ENCODE results near the gene MTNR1A. TPM values are rescaled to one million over a fixed set of nuclear protein-coding genes. Genes with fewer than 3 reads are reported as not detected.

Gene MTNR1A
- polyA plus RNA-seq (2012; ENCODE audit: insufficient read length, low read depth): not detected

DNA sequence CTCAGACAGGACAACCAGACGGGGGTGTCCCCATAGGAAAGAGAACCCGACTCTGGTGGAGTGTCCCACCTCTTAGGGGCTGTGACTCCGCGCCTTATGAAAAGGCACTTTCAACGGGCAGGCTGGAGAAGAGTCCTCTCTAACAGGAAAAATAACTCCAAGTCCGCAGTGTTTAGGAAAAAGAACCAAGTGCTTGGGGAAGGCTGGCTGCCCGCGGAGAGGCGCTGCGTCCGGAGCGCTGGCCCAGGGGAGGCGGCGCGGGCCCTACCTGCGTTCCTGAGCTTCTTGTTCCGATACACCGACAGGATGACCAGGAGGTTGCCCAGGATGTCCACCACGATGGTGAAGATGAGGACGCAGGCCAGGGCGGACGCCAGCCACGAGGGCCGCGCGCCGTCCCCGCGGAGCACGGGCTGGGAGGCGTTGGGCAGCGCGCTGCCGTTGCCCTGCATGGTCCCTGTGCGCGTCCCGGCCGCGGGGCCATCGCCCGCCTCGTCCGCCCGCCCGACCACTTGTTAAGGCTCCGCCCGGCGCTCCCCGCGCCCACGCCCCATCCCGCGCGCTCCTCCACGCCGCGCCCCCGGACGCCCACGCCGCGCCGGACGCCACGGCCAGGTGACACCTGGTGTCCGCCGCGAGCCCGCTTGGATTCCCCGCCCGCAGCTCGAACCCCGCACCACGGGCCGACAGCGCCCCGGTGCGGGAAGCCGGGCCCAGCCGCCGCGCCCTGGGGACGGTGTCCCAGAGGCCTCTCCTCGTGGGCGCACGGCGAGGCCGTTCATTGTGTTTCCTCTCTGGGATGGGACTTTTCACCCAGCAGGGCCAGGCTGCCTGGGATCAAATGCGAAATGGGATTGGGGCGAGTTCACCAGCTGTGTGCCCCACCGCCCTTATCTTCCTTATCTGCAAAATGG, at the start of gene MTNR1A:
Gene MTNR1A, minus strand, starts transcription at position 654 of the 914 bp plus-strand sequence. Its CDS starts 202 bp downstream, at position 452.
- TF ChIP-seq FOXP2 (optimal IDR thresholded peaks at IDR 0.05; ENCODE audit: borderline replicate concordance, extremely low read depth, extremely low read length, insufficient read depth) (no peak), TAF1 (IDR thresholded peaks at IDR 0.05; ENCODE audit: borderline replicate concordance, insufficient read depth, low read length) (no peak), SIN3A (IDR thresholded peaks at IDR 0.05; ENCODE audit: borderline replicate concordance, insufficient read depth, low read length) (no peak), POLR2AphosphoS5 (IDR thresholded peaks at IDR 0.05; ENCODE audit: low read depth, low read length) (no peak)
- TF ChIP-seq, protein P1, sequence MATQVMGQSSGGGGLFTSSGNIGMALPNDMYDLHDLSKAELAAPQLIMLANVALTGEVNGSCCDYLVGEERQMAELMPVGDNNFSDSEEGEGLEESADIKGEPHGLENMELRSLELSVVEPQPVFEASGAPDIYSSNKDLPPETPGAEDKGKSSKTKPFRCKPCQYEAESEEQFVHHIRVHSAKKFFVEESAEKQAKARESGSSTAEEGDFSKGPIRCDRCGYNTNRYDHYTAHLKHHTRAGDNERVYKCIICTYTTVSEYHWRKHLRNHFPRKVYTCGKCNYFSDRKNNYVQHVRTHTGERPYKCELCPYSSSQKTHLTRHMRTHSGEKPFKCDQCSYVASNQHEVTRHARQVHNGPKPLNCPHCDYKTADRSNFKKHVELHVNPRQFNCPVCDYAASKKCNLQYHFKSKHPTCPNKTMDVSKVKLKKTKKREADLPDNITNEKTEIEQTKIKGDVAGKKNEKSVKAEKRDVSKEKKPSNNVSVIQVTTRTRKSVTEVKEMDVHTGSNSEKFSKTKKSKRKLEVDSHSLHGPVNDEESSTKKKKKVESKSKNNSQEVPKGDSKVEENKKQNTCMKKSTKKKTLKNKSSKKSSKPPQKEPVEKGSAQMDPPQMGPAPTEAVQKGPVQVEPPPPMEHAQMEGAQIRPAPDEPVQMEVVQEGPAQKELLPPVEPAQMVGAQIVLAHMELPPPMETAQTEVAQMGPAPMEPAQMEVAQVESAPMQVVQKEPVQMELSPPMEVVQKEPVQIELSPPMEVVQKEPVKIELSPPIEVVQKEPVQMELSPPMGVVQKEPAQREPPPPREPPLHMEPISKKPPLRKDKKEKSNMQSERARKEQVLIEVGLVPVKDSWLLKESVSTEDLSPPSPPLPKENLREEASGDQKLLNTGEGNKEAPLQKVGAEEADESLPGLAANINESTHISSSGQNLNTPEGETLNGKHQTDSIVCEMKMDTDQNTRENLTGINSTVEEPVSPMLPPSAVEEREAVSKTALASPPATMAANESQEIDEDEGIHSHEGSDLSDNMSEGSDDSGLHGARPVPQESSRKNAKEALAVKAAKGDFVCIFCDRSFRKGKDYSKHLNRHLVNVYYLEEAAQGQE (IDR thresholded peaks at IDR 0.05; ENCODE audit: insufficient read depth in 1 of 2, low read depth in 2 of 2, low read length in 2 of 2): no peak

DNA sequence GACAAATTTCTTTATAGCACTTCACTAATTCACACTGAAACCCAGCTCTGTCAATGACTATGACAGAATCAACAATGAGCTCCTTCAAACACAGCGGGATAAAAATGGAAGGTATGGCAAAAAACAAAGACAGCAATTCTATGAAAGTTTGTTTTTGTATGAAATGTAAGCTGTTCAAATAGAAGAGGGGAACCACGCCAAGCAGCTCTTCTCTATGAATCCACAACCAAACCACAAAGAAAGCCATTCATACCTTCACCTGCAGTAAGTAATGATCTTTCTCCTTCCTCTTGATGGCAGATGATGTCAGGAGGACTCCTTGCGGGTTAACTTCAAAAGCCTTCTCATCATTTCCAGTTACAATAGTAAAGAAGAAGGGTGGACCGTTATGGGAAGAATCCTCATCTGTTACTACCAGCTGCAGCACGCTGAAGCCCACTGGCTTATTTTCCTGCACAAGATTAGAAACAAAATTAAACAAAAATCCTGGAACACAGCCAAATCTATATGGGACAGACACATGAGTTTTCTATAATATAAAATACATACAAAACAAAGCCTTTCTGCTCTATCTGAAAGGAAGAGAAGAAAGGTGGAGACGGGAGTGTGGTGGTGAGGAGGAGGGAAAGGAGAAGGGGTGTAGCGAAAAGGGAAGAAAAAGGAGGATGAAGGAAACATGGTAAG, 48.9 kb upstream of the MTNR1A start:
- no peak for TF ChIP-seq POLR2AphosphoS5 (IDR thresholded peaks at IDR 0.05; ENCODE audit: low read depth, low read length)
- TF ChIP-seq TAF1 (IDR thresholded peaks at IDR 0.05; ENCODE audit: borderline replicate concordance, insufficient read depth, low read length): no peak
- no peak for TF ChIP-seq SIN3A (IDR thresholded peaks at IDR 0.05; ENCODE audit: borderline replicate concordance, insufficient read depth, low read length)
- TF ChIP-seq FOXP2 (optimal IDR thresholded peaks at IDR 0.05; ENCODE audit: borderline replicate concordance, extremely low read depth, extremely low read length, insufficient read depth): no peak
- TF ChIP-seq, protein P1 (IDR thresholded peaks at IDR 0.05; ENCODE audit: insufficient read depth in 1 of 2, low read depth in 2 of 2, low read length in 2 of 2): no peak

GRCh38 chr4:186602978-186603377, 47.6 kb upstream of the MTNR1A start:
- no peak for TF ChIP-seq TAF1 (IDR thresholded peaks at IDR 0.05; ENCODE audit: borderline replicate concordance, insufficient read depth, low read length)
- TF ChIP-seq FOXP2 (optimal IDR thresholded peaks at IDR 0.05; ENCODE audit: borderline replicate concordance, extremely low read depth, extremely low read length, insufficient read depth): no peak
- TF ChIP-seq SIN3A (IDR thresholded peaks at IDR 0.05; ENCODE audit: borderline replicate concordance, insufficient read depth, low read length): no peak
- TF ChIP-seq, protein P1 (IDR thresholded peaks at IDR 0.05; ENCODE audit: insufficient read depth in 1 of 2, low read depth in 2 of 2, low read length in 2 of 2): no peak
- no peak for TF ChIP-seq POLR2AphosphoS5 (IDR thresholded peaks at IDR 0.05; ENCODE audit: low read depth, low read length)

DNA sequence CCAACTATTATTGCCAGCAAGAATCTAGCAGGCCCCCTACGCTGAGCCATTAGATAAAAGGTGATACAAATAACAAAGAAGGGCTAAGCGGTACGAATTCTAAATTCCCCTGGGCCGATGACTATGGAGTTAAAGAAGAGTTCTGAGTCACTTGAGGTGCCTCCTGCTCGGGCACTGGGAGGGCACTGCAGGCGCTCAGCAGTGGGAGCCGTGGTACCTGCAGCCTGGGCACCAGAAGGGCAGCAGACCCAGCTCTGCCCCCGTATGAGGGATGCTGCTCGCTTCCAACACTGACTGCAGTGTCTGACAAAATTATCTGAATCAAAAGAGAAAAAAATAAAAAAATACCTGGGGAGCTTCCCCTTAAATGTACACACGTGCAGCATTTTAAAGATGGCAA, 44.1 kb upstream of the MTNR1A start:
- TF ChIP-seq SIN3A (IDR thresholded peaks at IDR 0.05; ENCODE audit: borderline replicate concordance, insufficient read depth, low read length): no peak

- TF ChIP-seq TAF1 (IDR thresholded peaks at IDR 0.05; ENCODE audit: borderline replicate concordance, insufficient read depth, low read length) (no peak), POLR2AphosphoS5 (IDR thresholded peaks at IDR 0.05; ENCODE audit: low read depth, low read length) (no peak), SIN3A (IDR thresholded peaks at IDR 0.05; ENCODE audit: borderline replicate concordance, insufficient read depth, low read length) (no peak), FOXP2 (optimal IDR thresholded peaks at IDR 0.05; ENCODE audit: borderline replicate concordance, extremely low read depth, extremely low read length, insufficient read depth) (no peak)
- TF ChIP-seq, protein P1 (IDR thresholded peaks at IDR 0.05; ENCODE audit: insufficient read depth in 1 of 2, low read depth in 2 of 2, low read length in 2 of 2): no peak
Measured at GRCh38 chr4:186598686-186599085, 43.3 kb upstream of the MTNR1A start.
